Inferior parietal cortex (tissue), 1 donor: ENCODE results near the gene LAMA2.
"Not testable (repeated sequence)": the region's sequence is repeated elsewhere in the genome, so short reads cannot be mapped to it uniquely, and the experiment has no call there.

ENCODE experiments used
- DNase-seq: peaks from one replicate; pipeline ENCODE4 v3.0.0-alpha.2; 2016; ENCODE audit errors: extremely low spot score

Gene LAMA2

GRCh38 chr6:129008591-129008990, 125.7 kb downstream of the LAMA2 start:
- DNase-seq, result no peak

DNA sequence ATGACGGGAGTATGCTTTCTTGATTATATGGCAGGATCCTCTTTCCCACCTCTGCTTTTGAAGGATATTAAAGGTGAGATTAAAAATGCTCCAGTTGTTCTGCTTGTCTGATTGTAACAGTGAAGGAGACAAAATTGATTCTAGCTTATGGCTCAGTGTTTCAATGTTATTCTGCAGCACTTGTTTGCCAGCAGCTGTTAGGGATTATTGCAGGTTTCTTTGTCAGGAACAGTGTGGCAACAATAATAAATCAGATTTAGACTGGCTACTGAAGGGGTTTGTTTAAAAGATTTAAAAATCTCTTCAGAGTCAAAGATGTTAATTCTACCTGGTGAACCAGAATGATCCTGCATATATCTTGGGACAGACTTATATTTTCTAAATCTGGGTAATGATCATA, 126.9 kb downstream of the LAMA2 start:
- DNase-seq, result no peak

GRCh38 chr6:129014302-129014701, 131.4 kb downstream of the LAMA2 start:
- DNase-seq, result no peak

DNA sequence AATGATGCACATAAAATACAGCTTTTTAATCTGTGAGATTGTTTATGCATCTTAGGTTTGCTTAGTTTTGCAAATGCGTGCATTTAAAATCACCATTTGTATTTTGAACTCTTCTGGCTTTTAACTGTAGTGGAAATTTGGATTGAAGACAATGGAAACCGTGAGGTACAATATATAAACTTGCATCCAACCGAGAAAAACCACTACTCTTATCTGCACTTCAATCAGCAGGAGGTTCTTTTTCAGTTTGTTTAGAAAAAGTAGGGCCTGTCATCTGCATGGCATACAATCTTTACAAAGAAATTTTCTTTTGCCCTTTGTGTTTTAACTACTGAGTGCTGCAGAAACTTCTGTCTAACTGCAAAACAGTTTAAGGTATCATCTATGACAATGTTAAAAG, 132.8 kb downstream of the LAMA2 start:
- DNase-seq, result no peak

DNA sequence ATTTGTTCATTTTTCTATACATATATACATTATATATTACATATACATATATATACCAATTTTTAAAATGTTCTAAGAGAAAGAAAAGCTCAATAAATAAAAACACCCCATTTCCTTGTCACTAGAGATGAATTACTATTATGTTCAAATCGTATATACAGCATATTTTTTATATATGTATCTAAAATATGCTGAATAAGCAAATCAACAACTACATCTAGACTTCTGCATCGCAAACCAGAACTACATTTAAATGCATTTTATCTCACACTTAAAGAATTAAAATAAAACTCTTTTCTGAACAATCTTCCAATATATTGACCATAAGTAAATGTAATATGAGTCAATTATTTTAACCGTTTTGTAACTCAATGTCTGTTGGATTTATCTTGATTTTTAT, 133.9 kb downstream of the LAMA2 start:
- no peak for DNase-seq

DNA sequence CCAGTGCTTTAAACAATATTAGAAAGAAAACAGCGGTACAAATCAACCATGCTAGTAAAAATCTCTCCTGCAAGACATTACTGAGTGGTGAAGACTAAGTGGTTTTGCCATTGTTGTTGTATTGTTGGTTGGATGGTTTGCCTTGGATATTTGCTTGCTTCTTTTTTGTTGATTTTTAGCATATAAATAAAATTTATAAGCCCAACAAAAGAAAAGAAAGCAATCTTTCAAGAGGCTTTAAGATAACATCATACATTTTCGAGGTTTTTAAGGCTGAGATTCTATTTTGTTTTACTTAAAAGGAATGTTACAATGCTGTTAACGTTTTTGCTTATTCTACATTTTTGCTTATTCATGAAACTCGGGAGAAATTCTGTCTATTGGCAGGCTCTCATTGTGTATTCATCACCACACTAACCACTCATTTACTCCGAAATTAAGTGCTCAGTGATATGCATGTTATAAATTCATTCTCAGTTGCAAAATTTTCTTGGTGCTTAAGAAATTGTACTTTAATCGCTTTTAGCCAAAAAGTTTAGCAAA, 139.1 kb downstream of the LAMA2 start:
- no peak for DNase-seq

DNA sequence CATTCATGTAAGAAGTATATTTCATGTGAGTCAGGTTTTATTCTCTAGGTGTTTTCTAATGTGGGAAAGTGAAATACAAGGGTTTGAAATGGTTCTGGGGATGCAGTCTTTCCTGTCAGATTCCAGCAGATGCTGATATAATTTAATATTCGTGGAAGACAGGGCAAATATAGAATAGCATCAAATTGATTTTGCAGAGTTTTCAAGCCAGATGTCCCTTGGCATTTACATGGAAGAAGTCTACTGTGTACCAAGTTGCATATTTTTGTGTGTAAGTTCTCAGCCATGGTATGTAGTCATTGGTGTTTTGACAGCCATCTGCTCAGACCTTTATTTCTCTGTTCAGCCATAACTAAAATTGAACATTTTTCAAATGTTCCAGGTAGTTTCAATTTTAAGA, 143.7 kb downstream of the LAMA2 start:
- peak; percentile 29 for DNase-seq

- no peak for DNase-seq
These were observed 146.8 kb downstream of the LAMA2 start for GRCh38 chr6:129029778-129030177.

GRCh38 chr6:129030215-129030614, 147.3 kb downstream of the LAMA2 start:
- no peak for DNase-seq

DNA sequence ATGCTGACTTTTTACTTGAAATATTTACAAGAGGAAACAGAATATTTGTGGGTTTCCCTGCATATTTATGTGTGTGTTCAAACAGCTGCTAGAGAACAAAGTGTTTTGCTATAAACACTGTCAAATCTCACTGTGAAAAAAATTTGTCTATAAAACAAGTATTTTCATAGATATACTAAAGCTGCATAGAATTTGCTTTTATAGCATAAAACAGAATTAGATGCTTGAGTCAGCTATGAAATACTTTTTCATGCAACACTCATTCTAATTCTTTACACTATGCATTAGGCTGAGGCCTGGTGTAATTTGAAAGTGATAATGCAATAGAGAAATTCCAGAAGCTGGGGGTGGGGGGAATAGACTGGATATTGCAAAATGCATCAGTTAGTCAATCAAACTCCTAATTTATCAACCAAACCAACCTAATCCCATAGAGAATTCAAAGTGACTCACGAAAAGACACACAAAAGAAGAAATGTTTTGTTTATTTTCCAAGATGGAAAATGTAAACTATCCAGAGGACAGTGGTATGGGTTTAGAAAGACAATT, 148.2 kb downstream of the LAMA2 start:
- DNase-seq, result no peak

DNA sequence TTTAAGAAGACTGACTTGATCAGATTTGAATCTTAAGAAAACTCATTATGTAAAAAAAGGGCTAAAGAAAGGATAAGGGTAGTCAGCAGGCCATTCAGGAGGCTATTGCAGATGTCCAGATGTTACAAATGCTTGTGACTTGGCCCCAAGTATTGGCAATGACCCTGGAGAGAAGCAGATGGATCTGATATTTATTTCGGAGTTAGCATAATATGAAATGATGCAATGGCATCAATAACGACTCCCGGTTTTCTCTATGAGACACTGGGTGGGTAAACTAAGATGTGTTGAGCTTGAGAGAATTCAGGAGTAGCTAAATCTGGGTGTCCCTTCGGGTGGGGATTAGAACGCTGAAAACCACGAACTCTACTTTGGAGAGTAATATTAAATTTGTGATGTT, 149.7 kb downstream of the LAMA2 start:
- no peak for DNase-seq

DNA sequence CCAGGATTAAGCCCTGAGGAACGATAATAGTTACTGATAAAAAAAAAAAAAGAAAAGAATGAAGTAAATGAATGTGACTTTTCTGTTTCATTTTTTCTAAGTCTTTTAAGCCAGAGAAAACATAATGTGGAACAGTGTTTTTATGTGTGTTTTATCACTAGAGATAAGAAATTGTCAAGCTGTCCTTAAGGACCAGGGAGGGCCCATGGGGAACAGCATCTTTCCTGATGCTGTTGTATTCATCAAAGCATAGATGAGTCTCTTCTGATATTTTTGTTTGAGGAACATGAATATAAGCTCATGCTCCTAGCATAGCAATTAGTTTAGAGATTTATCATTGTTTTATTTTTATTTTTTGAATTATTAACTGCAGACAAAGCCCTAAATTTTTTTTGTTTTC, 150.2 kb downstream of the LAMA2 start:
- no peak for DNase-seq

DNA sequence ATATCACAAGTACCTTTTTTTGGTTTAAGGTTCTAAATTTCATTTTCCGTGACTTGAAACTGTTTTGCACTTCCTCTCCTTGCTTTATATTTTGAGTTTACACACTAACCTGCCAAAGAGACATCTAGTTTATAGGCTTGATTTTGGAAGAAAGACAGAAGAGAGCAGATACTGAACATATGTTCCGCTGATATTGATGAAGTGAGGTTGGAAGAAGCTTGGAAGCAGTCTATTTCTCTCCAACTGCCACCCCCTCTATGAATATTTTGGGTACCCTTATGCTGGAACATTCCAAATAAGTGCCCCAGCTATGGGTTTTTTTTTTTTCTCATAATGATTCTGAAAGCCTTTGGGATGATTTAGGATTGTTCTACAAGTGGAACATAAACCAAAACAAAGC, 150.6 kb downstream of the LAMA2 start:
- DNase-seq, result peak; percentile 28

GRCh38 chr6:129041563-129041962, 158.6 kb downstream of the LAMA2 start:
- no peak for DNase-seq

DNA sequence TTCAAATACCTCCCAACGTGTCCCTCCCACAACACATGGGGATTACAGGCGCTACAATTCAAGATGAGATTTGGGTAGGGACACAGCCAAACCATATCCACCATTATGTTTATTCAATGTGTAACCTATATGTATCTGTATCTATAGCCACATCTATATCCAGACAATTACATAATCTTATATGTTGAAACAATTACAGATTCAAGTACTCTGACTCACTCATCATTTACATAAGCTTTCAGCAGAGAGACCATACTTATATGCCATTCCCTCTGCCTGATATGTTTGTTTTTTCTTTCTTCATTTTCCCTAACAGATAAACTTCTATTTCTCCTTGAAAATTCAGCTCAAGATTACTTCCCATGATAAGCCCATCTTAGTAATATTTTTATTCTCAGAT, 163.6 kb downstream of the LAMA2 start:
- no peak for DNase-seq

GRCh38 chr6:129047834-129048233, 164.9 kb downstream of the LAMA2 start:
- no peak for DNase-seq

GRCh38 chr6:129050086-129050485, 167.1 kb downstream of the LAMA2 start:
- DNase-seq, result no peak

DNA sequence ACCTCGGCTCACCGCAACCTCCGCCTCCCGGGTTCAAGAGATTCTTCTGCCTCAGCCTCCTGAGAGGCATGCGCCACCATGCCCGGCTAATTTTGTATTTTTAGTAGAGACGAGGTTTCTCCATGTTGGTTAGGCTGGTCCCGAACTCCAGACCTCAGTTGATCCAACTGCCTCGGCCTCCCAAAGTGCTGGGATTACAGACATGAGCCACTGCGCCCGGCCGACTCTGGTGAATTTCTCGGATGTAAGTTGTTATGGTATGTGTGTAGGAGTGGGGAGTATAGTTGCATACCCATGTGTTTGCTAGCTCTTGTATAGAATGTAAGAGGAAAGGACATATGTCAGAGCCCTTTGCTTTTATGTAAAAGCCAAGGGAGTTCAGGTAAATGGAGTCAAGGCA, 170.2 kb downstream of the LAMA2 start:
- DNase-seq, result not testable (repeated sequence)

DNA sequence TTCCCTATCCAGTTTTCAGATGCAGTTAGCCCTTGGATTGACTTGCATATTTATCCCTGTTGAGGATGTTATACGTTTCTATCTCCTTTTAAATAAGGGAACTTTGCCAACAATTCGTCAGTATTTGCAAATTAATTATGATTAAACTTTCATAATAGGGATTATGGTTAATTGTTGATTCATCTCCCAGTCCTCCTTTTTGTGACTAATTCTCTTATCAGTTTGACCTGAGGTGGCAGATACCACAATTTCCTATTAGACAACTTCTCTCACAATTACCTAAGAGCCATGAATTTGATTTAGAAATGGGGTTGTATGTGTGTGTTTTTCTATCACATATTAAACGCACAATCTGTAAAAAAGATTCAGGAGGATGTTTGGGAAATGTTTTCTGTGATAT, 172.9 kb downstream of the LAMA2 start:
- DNase-seq, result no peak

DNA sequence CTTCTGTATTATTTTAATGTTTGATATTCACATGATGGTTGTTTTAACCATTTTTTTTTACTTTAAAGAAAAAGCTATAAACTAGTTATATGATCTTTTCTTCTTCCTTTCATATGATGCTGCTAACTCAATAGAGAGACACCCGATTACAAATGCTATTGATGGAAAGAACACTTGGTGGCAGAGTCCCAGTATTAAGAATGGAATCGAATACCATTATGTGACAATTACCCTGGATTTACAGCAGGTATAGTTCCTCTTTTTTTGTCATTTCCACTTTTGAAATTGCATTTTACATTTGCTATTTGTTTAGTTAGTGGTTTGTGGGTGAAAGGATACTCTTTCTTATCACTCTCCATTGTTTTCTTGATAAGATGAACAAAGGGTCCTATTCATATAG, 176.7 kb downstream of the LAMA2 start:
- peak; percentile 39 for DNase-seq

- peak; percentile 28 for DNase-seq
These were observed 186.1 kb downstream of the LAMA2 start for GRCh38 chr6:129069006-129069405.

- DNase-seq, result no peak
These were observed 190.1 kb downstream of the LAMA2 start for GRCh38 chr6:129073051-129073450.

DNA sequence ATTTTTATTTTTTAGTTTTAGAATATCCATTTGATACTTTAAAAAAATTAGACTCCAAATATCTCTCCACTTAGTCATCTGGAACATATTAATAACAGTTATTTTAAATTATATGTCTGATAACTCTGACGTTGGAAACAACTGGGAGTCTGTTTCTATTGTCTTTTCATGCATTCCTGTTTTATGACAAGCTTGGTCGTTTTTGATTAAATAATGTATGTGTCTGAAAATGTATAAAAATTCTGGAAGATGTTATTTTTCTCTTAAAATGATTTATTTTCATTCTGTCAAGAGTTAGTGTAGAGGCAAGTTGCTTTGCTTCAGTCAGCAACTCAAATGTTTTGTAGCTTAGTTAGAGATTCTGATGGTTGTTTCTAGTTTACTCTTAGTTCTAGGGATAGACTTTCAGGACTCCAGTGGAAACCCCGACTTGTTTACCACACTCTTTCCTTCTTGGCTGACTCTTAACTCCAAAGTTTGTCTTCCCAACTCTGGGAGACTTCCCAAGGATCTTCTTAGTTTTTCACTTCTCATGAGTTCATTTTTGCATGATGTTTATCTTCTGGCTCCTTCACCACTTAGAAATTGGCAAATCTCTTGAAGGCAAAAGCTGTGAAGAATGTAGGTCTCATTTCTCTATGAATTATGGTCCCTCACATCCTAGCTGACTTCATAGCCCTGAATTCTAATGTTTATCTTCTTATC, 190.9 kb downstream of the LAMA2 start:
- no peak for DNase-seq

DNA sequence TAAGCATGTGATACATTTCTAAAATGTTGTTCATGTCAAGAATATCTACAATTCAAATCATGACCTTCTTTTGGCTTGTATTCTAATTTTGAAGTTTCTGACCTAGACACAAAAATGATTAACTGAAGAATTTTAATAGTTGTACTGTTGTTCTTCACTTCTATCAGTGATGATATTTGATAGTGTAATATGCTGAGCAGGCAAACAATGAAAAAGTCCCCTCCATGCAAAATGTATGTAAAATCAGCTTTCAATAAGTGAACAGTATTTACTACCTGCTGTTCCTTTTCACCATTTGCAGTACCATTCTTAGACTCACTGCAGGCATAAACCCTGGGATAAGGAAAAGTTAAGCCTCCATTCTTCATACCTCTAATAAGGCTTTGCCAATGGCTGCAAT, 201.5 kb downstream of the LAMA2 start:
- DNase-seq, result no peak
